Testis (tissue), 2 donors: Measurements from ENCODE around the gene SND1.

Source experiments
- POLR2A ChIP-seq: fragments of 450-650 bp; IDR thresholded peaks from one replicate; pipeline ENCODE4 v1.6.1; 2017; ENCODE audit warnings: antibody characterized with exemption, mild to moderate bottlenecking, moderate library complexity
- TF ChIP-seq, protein P1 (sequence below), 3 experiments: fragments of 450-650 bp in 2 of 3; fragments of 200-600 bp in 1 of 3; sonication (generic) in 1 of 3; IDR thresholded peaks; one replicate each; pipeline ENCODE4 v1.5.1; 2016 to 2019; ENCODE audit warnings: antibody characterized with exemption in 3 of 3, mild to moderate bottlenecking in 2 of 3, moderate library complexity in 1 of 3

DNA sequence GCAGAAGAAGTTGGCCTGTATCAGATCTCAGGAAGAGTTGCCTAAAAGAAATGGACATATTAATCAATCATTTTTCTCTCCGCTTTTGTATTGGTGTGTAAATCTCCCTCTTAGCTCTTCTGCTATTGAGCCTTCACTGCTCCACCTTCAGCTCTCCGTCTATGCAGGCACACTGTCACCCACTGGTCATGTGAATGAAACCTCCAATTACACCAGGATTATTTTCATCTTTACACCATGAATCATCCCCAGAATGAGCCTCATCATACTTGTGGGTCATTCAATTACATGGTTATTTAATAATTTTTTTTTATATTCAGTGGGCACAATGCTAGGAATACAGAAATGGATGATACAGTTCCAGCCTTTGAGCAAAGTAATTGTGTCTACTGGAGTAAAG, 286.6 kb downstream of the SND1 start:
- no peak for TF ChIP-seq POLR2A
- TF ChIP-seq, protein P1, sequence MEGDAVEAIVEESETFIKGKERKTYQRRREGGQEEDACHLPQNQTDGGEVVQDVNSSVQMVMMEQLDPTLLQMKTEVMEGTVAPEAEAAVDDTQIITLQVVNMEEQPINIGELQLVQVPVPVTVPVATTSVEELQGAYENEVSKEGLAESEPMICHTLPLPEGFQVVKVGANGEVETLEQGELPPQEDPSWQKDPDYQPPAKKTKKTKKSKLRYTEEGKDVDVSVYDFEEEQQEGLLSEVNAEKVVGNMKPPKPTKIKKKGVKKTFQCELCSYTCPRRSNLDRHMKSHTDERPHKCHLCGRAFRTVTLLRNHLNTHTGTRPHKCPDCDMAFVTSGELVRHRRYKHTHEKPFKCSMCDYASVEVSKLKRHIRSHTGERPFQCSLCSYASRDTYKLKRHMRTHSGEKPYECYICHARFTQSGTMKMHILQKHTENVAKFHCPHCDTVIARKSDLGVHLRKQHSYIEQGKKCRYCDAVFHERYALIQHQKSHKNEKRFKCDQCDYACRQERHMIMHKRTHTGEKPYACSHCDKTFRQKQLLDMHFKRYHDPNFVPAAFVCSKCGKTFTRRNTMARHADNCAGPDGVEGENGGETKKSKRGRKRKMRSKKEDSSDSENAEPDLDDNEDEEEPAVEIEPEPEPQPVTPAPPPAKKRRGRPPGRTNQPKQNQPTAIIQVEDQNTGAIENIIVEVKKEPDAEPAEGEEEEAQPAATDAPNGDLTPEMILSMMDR (IDR thresholded peaks at IDR 0.05) = no peak
